Fibroblast of mammary gland (primary cell): Measurements from ENCODE around the gene SLC35B2.

Source experiments
- DNase-seq: peaks from one replicate; pipeline ENCODE4 v3.0.0-alpha.2; 2010; ENCODE audit warnings: low read depth
- H3K4me3 ChIP-seq: 2 replicates; pipeline ENCODE4 v1.5.1; 2011; ENCODE audit warnings: low read depth, mild to moderate bottlenecking, low read length, moderate library complexity; ENCODE audit not compliant: control insufficient read depth
- CTCF ChIP-seq: conservative IDR thresholded peaks from 2 replicates; pipeline ENCODE4 v1.5.1; 2011; ENCODE audit warnings: low read depth, low read length, inconsistent platforms; ENCODE audit not compliant: control insufficient read depth, insufficient read depth

Gene SLC35B2

DNA sequence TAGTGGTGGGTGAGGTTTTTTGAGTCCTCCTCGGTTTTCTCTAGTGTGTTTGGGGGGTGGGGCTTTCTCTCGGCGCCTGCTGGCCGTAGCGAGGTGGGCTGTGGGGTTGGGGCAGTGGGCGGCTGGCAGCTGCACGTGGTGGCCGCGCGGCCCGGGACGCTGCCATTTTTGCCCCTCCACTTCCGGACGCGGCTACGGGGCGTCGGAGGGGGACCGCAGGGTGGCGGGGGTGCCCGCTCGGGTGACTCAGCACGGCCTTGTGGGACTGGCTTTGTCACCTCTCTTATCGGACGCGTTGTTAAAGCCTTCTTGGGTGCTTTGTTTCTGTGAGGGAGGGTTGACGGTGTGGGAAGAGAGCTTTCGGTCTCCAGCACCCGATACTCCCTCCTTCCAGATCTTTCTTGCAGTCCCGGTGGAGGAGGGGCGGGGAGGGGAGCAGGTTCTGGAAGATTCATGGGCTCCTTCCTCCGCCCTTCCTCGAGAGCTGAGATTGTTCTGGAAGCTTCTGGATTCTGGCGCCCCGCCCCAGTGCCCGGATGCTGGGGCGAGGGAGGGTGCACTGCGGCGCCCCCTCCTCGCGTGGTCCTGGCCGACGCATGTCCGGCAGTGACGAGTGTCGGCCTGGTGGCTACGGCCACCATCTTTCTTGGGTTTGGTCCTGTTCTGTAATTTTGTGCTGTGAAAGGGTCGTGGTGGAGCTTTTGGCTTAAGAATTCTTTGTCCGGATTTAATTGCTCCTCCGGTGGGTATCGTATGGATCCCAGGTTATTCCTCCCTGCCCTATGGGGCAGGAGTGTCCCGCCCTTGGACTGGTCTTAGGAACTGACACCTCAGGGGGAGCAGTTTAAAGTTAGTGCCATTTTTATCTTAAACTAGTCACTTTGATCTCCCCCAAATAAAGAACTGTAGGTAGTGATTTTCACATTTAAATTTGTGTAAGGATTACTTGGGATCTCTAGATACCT lies 9.7 kb downstream of the SLC35B2 start:
- peak overlapping the region; percentile 100 for H3K4me3 ChIP-seq
- peak; percentile 49 for DNase-seq
- TF ChIP-seq CTCF, result no peak

DNA sequence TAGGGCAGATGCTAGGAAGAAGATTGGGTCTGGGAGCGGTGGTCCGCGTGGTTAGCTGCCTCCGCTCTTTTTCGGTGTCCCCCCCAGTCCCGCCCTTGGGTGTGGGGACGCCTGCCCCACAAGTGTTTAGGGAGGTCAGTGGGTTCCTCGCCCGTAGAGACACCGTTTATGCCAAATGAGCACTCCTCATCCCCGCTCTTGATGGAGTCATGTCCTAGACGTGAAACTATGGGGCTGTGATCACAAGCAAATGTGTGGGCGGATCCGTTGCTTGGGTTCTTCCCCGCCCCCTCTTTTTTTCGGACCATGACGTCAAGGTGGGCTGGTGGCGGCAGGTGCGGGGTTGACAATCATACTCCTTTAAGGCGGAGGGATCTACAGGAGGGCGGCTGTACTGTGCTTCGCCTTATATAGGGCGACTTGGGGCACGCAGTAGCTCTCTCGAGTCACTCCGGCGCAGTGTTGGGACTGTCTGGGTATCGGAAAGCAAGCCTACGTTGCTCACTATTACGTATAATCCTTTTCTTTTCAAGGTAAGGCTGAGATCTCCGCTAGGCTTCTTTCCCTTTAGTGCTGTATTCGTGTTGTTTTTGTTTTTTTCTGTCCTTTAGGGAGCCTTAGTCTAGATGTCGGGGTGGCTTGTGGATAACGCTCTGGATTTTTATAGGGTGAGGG lies 10.5 kb downstream of the SLC35B2 start, which contains the start of gene HSP90AB1:
HSP90AB1 (plus strand) TSS at position 439 of the 675 bp plus-strand sequence. CDS start 1,529 bp downstream, outside the sequence.
- no peak for TF ChIP-seq CTCF
- peak; percentile 97 for DNase-seq

DNA sequence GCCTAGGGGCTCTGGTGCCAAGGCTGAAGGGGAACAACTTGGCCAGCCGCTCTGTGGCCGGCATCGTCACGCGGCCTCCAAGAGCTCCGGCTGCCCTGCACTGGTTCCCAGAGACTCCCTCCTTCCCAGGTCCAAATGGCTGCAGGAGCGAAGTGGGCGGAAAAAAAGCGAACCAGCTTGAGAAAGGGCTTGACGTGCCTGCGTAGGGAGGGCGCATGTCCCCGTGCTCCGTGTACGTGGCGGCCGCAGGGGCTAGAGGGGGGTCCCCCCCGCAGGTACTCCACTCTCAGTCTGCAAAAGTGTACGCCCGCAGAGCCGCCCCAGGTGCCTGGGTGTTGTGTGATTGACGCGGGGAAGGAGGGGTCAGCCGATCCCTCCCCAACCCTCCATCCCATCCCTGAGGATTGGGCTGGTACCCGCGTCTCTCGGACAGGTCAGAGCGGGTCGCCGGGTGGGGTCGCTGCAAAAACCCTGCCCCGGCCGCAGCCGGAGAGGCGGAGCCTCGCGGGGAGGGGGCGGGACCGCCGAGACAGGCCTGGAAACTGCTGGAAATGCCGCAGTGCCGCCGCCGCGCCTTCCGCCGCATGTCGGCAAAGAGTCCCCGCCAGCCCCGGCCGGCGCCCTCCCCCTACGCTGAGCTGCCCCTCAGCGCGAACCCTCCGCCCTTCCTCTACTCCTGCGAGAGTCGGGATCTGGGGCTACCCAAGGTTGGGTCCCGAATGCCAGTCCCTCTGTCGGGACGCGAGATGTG lies 11.2 kb downstream of the SLC35B2 start:
- peak; percentile 71 for DNase-seq
- no peak for TF ChIP-seq CTCF

More for the DNA sequence above, 10.5 kb downstream of the SLC35B2 start, which contains the start of gene HSP90AB1:
- H3K4me3 ChIP-seq, result peak within 1 kb of the TSS; percentile 100

GRCh38 chr6:44245391-44245911 lies 11.9 kb downstream of the SLC35B2 start:
- no peak for TF ChIP-seq CTCF
- no peak for DNase-seq
- H3K4me3 ChIP-seq, result peak overlapping the region; percentile 100

More for the DNA sequence above, 11.2 kb downstream of the SLC35B2 start:
- peak overlapping the region; percentile 100 for H3K4me3 ChIP-seq

DNA sequence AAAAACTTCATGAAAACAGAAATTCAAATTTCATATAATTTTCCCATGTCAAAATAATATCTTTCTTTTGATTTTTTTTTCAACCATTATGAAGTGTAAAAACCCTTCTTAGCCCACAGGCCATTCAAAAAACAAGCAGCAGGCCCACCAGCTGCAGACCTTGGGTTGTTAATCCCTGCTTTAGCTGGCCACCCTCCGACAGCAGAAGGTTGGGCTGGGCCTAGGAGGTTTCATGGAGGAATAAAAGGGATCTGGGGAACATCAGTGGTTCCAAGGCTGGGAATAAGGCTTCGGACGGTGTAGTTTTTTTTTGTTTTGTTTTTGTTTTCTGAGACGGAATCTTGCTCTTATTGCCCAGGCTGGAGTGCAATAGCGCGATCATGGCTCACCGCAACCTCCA lies 14.0 kb downstream of the SLC35B2 start:
- no peak for DNase-seq
- TF ChIP-seq CTCF, result no peak

GRCh38 chr6:44238687-44239350 lies 18.5 kb downstream of the SLC35B2 start:
- H3K4me3 ChIP-seq, result no peak overlapping the region
- no peak for DNase-seq
- TF ChIP-seq CTCF, result no peak

More for the DNA sequence above, 14.0 kb downstream of the SLC35B2 start:
- no peak overlapping the region for H3K4me3 ChIP-seq
